ENCODE data around the gene FCRLA.

GRCh38 chr1:161721738-161722343, 14.8 kb downstream of the FCRLA start:
- TF ChIP-seq EZH2 (IDR thresholded peaks at IDR 0.05): no peak
- no peak for TF ChIP-seq POLR2AphosphoS5 (IDR thresholded peaks at IDR 0.05; ENCODE audit: borderline replicate concordance, low read depth, low read length)
- no peak for TF ChIP-seq FOXP2 (optimal IDR thresholded peaks at IDR 0.05; ENCODE audit: control extremely low read depth, extremely low read length, insufficient read depth)

Measured in SK-N-MC (cell line).